HL-60 (cell line): ENCODE data around the gene CLCF1.

Source experiments
- DNase-seq, 2 experiments: peaks; one replicate each; pipeline ENCODE4 v3.0.0-alpha.2; 2010 to 2020; ENCODE audit warnings: low read depth in 1 of 2, low spot score in 1 of 2
- H3K27ac ChIP-seq: fragments of 250-450 bp; sonication (Bioruptor Pico); replicated peaks from 2 replicates; pipeline ENCODE4 v1.5.1; 2020; ENCODE audit warnings: mild to moderate bottlenecking, moderate library complexity
- H3K27me3 ChIP-seq: fragments of 250-450 bp; sonication (Bioruptor Pico); 2 replicates; pipeline ENCODE4 v1.5.1; 2021; ENCODE audit warnings: mild to moderate bottlenecking, moderate library complexity; ENCODE audit not compliant: insufficient read depth, poor library complexity, severe bottlenecking
- H3K4me3 ChIP-seq: replicated peaks from 2 replicates; pipeline ENCODE4 v1.5.1; 2011; ENCODE audit warnings: mild to moderate bottlenecking, control low read depth, low read length; ENCODE audit not compliant: insufficient read depth
- GABPA ChIP-seq: IDR thresholded peaks from 2 replicates; pipeline ENCODE4 v1.6.1; 2012; ENCODE audit warnings: low read depth
- POLR2AphosphoS5 ChIP-seq: IDR thresholded peaks from 2 replicates; pipeline ENCODE4 v1.6.1; 2012; ENCODE audit warnings: low read depth
- SPI1 ChIP-seq: IDR thresholded peaks from 2 replicates; pipeline ENCODE4 v1.6.1; 2012; ENCODE audit warnings: low read depth, mild to moderate bottlenecking, borderline replicate concordance
- TF ChIP-seq, protein P1 (sequence below): IDR thresholded peaks from one replicate; pipeline ENCODE4 v1.5.1; 2011; ENCODE audit warnings: low read length, control low read depth, inconsistent platforms; ENCODE audit not compliant: insufficient read depth
- TF ChIP-seq, protein P2 (sequence below): IDR thresholded peaks from 2 replicates; pipeline ENCODE4 v1.6.1; 2012; ENCODE audit warnings: low read depth; ENCODE audit not compliant: insufficient replicate concordance

Gene CLCF1

GRCh38 chr11:67412495-67413179, 39.2 kb upstream of the CLCF1 start:
- H3K27me3 ChIP-seq = no peaks in the 10 kb centered on the region
- no peak for DNase-seq
- TF ChIP-seq, protein P1, sequence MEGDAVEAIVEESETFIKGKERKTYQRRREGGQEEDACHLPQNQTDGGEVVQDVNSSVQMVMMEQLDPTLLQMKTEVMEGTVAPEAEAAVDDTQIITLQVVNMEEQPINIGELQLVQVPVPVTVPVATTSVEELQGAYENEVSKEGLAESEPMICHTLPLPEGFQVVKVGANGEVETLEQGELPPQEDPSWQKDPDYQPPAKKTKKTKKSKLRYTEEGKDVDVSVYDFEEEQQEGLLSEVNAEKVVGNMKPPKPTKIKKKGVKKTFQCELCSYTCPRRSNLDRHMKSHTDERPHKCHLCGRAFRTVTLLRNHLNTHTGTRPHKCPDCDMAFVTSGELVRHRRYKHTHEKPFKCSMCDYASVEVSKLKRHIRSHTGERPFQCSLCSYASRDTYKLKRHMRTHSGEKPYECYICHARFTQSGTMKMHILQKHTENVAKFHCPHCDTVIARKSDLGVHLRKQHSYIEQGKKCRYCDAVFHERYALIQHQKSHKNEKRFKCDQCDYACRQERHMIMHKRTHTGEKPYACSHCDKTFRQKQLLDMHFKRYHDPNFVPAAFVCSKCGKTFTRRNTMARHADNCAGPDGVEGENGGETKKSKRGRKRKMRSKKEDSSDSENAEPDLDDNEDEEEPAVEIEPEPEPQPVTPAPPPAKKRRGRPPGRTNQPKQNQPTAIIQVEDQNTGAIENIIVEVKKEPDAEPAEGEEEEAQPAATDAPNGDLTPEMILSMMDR = no peak
- TF ChIP-seq SPI1 (no peak), GABPA (no peak)
- TF ChIP-seq, protein P2, sequence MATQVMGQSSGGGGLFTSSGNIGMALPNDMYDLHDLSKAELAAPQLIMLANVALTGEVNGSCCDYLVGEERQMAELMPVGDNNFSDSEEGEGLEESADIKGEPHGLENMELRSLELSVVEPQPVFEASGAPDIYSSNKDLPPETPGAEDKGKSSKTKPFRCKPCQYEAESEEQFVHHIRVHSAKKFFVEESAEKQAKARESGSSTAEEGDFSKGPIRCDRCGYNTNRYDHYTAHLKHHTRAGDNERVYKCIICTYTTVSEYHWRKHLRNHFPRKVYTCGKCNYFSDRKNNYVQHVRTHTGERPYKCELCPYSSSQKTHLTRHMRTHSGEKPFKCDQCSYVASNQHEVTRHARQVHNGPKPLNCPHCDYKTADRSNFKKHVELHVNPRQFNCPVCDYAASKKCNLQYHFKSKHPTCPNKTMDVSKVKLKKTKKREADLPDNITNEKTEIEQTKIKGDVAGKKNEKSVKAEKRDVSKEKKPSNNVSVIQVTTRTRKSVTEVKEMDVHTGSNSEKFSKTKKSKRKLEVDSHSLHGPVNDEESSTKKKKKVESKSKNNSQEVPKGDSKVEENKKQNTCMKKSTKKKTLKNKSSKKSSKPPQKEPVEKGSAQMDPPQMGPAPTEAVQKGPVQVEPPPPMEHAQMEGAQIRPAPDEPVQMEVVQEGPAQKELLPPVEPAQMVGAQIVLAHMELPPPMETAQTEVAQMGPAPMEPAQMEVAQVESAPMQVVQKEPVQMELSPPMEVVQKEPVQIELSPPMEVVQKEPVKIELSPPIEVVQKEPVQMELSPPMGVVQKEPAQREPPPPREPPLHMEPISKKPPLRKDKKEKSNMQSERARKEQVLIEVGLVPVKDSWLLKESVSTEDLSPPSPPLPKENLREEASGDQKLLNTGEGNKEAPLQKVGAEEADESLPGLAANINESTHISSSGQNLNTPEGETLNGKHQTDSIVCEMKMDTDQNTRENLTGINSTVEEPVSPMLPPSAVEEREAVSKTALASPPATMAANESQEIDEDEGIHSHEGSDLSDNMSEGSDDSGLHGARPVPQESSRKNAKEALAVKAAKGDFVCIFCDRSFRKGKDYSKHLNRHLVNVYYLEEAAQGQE = no peak
- no peak overlapping the region for H3K4me3 ChIP-seq
- no peak overlapping the region for H3K27ac ChIP-seq

DNA sequence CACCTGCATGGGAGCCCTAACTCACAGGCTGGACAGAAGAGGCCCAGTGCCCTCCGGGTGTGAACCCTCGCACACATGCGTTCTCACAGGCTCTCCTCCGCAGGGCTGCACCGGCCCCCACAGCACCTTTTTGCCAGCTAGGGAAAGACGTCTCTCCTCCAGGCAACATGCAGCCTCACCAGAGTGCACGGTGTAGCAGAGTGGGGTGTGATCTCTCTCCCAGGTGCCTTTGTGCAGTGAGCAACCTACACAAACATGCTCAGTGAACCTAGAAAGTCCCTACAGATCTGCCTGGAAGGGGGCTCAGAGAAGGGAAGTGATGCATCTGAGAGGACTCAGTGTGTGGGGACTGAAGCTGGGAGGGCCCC, 38.4 kb upstream of the CLCF1 start:
- H3K27me3 ChIP-seq = no peaks in the 10 kb centered on the region
- TF ChIP-seq, protein P2 = no peak
- TF ChIP-seq SPI1 (no peak), GABPA (no peak), POLR2AphosphoS5 (no peak)
- TF ChIP-seq, protein P1 = no peak
- no peak overlapping the region for H3K4me3 ChIP-seq
- H3K27ac ChIP-seq = no peak overlapping the region
- DNase-seq = no peak

DNA sequence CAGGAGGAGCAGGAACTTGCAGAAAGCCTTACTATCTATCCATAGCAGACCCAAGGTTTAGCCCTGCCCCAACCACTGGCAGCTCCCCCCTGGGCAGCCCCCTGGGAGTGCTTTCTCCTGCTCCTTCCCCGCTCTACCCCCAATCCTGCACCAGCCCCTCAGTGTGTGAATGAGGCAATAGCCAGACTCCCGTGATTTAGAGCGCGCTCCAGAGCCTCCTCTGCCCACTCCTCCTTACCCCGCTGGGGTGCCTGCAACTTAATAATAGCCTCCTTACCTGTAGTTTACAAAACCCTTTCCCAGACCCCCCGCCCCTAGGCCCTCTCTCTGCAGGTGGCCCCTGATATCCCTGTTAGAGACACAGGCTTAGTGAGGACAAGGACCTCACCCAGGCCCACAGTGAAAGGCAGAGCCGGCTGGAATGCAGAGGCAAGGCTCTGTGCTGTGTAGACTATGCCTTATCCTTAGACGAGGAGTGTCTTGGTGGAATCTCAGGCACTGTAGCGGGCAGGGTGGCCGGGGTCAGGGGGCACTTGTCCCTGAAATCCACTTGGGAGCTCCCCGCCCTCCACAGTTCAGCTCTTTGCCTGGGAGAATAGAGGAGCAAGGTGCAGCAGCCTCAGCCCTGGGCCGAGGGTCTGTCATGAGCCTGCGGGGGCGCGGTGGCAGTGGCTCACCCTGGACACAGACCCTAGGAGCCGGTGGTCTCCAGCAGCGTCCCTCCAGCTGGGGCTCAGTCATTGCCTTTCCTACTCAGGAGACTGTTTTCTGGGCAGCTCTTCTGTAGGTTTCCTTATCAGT, 37.8 kb upstream of the CLCF1 start:
- H3K27me3 ChIP-seq = no peaks in the 10 kb centered on the region
- no peak overlapping the region for H3K4me3 ChIP-seq
- no peak overlapping the region for H3K27ac ChIP-seq
- TF ChIP-seq SPI1 (no peak), POLR2AphosphoS5 (no peak), GABPA (no peak)
- TF ChIP-seq, protein P2 = no peak
- TF ChIP-seq, protein P1 = no peak
- DNase-seq = no peak
